HG03108 (cell line): Measurements from ENCODE around the gene MAPK8IP2.

ENCODE experiments used
- ATAC-seq: cut with Tn5 transposase; IDR thresholded peaks from one replicate; pipeline ENCODE4 v1.9.1; 2021; ENCODE audit warnings: moderate library complexity; ENCODE audit not compliant: unreplicated experiment

Gene MAPK8IP2

GRCh38 chr22:50600538-50600937 lies at the start of gene MAPK8IP2:
TSS of gene MAPK8IP2 (plus strand) at chr22:50600793. CDS start at chr22:50600819, 26 bp downstream.
- no peak for ATAC-seq

DNA sequence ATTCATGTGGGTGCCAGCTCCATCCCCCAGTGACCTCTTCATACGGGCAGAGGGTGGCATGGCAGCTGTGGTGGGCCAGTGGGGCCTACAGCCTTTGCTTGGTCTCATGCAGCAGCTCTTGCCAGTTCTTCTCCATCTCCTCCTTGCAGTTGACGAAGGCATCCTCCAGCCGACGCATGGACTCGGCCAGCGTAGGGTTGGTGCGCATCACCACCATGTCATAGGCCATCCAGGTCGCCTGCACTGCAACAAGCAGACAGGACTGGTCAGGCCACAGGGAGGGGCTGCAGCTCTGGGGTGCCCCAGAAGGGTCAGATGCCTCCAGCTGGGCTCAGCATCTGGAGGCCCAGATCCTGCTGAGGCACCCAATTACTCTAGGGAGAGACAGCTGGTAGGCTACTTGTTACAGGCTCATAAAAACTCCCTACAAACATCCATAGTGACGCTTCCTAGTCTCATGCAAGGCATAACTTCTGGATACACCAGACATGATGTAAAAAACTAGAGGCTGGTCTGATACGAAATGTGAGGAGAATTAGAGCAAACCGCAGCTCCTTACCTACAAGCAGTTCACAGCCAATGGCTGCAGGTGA lies 49.3 kb upstream of the MAPK8IP2 start:
- ATAC-seq, result no peak

DNA sequence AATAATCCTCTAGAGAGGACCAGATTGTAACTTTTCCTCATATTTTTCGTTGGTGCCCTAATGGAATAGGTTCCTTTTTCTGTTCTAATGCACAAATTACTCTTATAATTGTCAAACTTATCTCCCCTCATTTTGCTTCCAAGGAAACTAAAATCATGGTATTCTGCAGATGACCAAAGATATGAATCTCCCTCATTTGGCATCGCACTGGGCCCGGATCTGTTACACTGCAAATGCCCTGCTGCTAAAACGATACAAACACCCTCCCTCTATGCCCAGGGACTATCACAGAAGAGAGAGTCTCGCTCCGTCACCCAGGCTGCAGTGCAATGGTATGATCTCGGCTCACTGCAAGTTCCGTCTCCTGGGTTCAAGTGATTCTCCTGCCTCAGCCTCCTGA lies 47.3 kb upstream of the MAPK8IP2 start:
- no peak for ATAC-seq

- no peak for ATAC-seq
These were observed 43.9 kb upstream of the MAPK8IP2 start for GRCh38 chr22:50556703-50557102.

GRCh38 chr22:50560034-50560433 lies 40.6 kb upstream of the MAPK8IP2 start:
- ATAC-seq, result no peak

DNA sequence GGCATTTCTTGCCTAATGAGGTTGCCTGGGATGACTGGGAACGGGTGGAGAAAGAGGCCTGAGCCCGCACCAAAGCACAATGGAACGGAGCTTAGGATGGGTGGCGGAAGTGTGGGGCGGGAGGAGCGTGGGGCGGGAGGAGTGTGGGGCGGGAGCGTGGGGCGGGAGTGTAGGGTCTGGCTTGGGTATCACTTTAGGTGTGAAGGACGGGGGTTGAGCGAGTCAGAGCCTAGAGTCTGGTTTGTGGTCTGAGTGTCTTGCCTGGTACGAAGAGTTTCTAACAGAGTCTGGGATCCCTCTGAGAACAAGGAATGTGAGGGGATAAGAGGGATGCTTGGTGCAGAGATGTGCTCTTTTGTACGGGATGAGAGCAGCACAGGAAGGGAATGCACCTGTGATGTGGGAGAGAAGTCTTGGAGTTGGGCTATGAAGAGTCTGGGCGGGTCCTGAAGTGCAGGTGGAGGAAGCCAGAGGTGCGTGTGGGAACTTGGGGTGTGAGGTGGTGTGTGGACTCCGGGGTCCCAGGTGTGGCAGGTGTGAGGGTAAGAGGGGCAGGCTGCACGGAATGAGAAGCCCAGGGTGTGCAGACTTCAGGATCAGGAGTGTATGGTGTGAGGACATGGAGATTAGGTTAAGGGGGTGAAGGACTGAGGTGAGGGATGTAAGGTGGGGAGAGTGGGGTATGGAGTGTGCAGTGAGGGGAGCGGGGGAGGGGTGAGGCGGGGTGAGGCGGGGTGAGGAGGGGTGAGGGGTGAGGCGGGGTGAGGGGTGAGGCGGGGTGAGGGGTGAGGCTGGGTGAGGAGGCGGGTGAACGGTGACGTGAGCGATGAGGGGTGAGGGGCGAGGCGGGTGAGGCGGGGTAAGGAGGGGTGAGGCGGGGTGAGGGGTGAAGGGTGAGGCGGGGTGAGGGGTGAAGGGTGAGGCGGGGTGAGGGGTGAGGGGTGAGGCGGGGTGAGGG lies 38.9 kb upstream of the MAPK8IP2 start:
- no peak for ATAC-seq

DNA sequence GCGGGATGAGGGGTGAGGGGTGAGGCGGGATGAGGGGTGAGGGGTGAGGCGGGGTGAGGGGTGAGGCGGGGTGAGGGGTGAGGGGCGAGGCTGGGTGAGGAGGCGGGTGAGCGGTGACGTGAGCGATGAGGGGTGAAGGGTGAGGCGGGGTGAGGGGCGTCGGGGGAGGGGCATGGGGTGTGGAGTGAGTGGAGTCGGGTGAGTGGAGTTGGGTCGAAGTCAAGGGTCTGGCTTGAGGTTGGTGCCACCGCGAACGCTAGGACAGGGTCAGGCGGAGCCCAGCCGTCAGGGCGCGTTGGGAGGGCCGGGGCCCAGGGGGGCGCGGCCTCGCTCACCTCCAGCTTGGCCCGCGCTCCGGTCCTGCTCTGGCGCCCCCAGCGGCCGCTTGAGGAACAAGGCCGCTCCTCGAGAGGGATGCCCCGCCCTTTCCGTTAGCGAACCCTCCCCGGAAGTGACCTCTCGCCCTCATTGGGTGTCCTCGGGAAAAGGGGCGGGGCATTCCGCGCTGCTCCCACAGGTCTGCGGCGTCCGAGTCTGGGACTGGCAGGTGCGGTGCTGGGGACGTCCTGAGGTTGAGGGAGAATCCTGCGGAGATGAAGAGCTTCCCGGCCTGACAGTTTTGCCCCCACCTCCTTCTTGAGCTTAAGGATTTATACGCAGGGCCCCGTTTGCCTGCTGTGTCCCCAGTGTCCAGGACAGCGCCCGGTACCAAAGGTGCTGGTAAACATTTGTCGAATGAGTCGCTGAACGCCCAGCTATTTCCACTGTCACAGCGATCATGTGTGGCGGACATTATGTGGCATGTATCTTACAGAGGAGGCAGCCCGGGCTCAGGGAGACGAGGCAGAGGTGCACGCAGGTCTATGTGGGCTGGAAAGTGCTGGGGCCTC lies 37.8 kb upstream of the MAPK8IP2 start, which contains the start of gene SYCE3:
Gene SYCE3, minus strand, starts transcription at position 397 of the 890 bp plus-strand sequence. CDS start 6,514 bp downstream, outside the sequence.
- ATAC-seq, result peak; percentile 94

DNA sequence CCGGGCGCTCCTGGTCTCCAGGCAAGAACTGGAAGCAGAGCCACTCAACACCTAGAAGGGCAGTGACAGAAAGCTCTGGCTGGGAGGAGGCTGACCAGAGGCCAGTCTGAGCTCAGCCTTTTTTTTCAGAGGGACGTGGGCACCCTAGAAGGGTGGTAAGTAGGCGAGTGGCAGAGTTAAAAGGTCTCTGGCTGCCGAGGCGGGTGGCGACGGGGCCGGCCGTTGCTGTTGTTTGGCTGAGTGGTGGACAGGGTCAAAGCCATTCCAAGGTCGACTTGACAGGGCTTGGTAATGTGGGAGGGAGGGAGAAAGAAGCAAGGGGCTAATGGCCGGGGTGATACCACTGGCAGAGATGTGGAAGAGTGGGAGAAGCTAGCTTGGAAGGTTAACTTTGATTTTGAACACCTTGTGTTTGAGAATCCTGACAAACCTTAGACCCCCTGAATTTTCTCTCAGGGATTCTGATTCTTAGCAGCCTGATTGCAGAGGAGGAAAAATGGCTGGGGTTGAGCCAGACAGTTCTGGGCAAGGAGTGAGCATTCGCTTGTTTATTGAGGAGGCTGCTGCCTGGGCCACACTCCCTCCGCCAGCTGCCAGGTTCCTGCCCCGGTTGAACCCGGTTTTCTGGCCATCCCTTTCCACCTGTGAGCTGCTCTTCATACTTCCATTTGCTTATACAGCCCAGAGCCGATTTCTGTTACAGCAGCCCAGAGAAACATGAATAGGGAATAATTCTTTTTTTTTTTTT lies 37.0 kb upstream of the MAPK8IP2 start:
- ATAC-seq, result no peak

DNA sequence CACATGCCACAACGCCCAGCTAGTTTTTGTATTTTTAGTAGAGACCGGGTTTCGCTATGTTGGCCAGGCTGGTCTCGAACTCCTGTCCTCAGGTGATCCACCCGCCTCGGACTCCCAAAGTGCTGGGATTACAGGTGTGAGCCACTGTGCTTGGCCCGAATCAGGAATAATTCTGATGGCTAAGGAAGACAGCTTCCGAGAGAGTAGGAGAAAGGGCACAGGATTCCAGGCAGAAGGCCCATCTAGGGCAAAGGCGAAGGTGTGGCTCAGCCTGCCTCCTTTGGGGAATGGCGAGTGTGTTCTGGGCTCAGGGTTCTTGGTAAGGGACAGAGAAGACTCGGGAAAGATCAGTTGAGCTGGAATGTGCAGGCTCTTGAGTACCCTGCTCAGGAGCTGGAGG lies 36.3 kb upstream of the MAPK8IP2 start:
- ATAC-seq, result no peak

DNA sequence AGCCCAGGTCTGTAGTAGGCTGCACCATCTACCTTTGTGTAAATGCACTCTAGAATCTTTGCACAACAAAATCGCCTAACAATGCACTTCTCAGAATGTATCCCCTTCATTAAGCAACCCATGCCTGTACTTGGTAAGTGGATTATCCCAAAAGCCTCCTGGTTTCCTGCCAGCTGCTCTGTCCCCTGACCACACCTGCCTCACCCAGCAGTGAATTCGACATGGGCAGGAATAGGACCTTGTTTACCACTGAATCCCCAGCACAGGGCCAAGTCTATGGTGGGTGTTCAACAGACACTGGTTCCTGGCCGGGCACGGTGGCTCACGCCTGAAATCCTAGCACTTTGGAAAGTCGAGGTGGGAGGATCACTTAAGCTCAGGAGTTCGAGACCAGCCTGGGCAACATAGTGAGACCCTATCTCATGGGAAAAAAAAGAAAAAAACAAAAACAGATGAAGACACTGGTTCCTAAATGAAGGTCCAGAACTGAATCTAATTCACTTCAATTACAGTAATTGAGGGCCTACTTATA lies 32.8 kb upstream of the MAPK8IP2 start:
- no peak for ATAC-seq

- no peak for ATAC-seq
These were observed 32.0 kb upstream of the MAPK8IP2 start for GRCh38 chr22:50568626-50569025.

GRCh38 chr22:50569041-50569459 lies 31.5 kb upstream of the MAPK8IP2 start:
- ATAC-seq, result no peak

- no peak for ATAC-seq
These were observed 30.6 kb upstream of the MAPK8IP2 start for GRCh38 chr22:50569896-50570535.

GRCh38 chr22:50570861-50571260 lies 29.7 kb upstream of the MAPK8IP2 start:
- no peak for ATAC-seq

- ATAC-seq, result no peak
These were observed 29.1 kb upstream of the MAPK8IP2 start for GRCh38 chr22:50571264-50572175.

DNA sequence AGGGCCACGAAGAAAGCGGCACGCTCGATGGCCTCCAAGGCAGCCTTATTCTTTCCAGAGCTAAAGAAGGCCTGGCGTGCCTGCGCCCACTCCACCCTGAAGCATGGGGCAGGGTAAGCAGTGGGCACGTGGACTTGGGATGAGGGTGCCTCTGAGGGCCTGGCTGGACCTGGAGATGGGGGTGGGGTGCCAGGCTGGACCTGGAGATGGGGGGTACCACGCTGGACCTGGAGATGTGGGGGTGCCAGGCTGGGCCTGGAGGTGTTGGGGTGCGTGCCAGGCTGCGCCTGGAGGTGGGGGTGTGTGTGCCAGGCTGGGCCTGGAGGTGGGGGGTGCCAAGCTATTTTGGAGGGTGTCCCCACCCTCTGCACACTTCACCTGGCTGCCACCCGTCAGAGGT lies 27.6 kb upstream of the MAPK8IP2 start:
- no peak for ATAC-seq

- ATAC-seq, result no peak
These were observed 26.9 kb upstream of the MAPK8IP2 start for GRCh38 chr22:50573491-50574382.

GRCh38 chr22:50574383-50574755 lies 26.2 kb upstream of the MAPK8IP2 start:
- ATAC-seq, result no peak
